ENCODE results near the gene SLC5A4. TPM values are rescaled to one million over a fixed set of nuclear protein-coding genes. Genes with fewer than 3 reads are reported as not detected.

Gene SLC5A4
- total RNA-seq, 1 experiment from 2014 or later, result not detected

GRCh38 chr22:32255726-32256125 is 579 bp upstream of the SLC5A4 start:
- H3K9me3 ChIP-seq (ENCODE audit: control insufficient read depth, insufficient read depth, low read depth, low read length), result no peaks in the 10 kb centered on the region
- no TSS peak for BruUV-seq (replicated peaks)
- no peak overlapping the region for H3K27ac ChIP-seq (ENCODE audit: low read length)
- ChIA-PET POLR2A (no interaction called here), CTCF (no interaction called here)
- intact Hi-C loops (cut with micrococcal nuclease; ENCODE audit: unreplicated experiment), result no loop called here
- ATAC-seq (no peak), DNase-seq (ENCODE audit: low read depth, low spot score) (no peak)
- in situ Hi-C loops (cut with HindIII; ENCODE audit: low pct_unique_long_range_greater_than_20kb, low sequenced_read_pairs), result no loop called here
- no peaks in the 10 kb centered on the region for H3K36me3 ChIP-seq (ENCODE audit: control insufficient read depth, insufficient read depth, low read length)
- H3K27me3 ChIP-seq (ENCODE audit: control insufficient read depth, insufficient read depth, low read length), result no peaks in the 10 kb centered on the region
- no peak overlapping the region for H3K4me3 ChIP-seq (ENCODE audit: low read depth in 2 of 2, low read length in 2 of 2)
- no peaks in the 10 kb centered on the region for H3K4me1 ChIP-seq (ENCODE audit: control insufficient read depth, insufficient read depth, low read length)
- TF ChIP-seq TCF7L2 (IDR thresholded peaks at IDR 0.05; ENCODE audit: low read depth, low read length) (no peak), REST (IDR thresholded peaks at IDR 0.05; ENCODE audit: insufficient read depth in 1 of 2, low read depth in 2 of 2, low read length in 1 of 2) (no peak), SIN3A (IDR thresholded peaks at IDR 0.05; ENCODE audit: borderline replicate concordance, insufficient read depth, low read depth, low read length) (no peak), CTCF (IDR thresholded peaks at IDR 0.05) (no peak), POLR2AphosphoS5 (IDR thresholded peaks at IDR 0.05; ENCODE audit: low read depth, low read length) (no peak)

GRCh38 chr22:32249231-32249630 is 5.9 kb downstream of the SLC5A4 start:
- no peak for ATAC-seq
- ChIA-PET POLR2A (no interaction called here), CTCF (no interaction called here)
- no peaks in the 10 kb centered on the region for H3K27me3 ChIP-seq (ENCODE audit: control insufficient read depth, insufficient read depth, low read length)
- H3K27ac ChIP-seq (ENCODE audit: low read length), result no peak overlapping the region
- no peaks in the 10 kb centered on the region for H3K36me3 ChIP-seq (ENCODE audit: control insufficient read depth, insufficient read depth, low read length)
- intact Hi-C loops (cut with micrococcal nuclease; ENCODE audit: unreplicated experiment) (no loop called here), in situ Hi-C loops (cut with HindIII; ENCODE audit: low pct_unique_long_range_greater_than_20kb, low sequenced_read_pairs) (no loop called here)
- no peaks in the 10 kb centered on the region for H3K9me3 ChIP-seq (ENCODE audit: control insufficient read depth, insufficient read depth, low read depth, low read length)
- no peak for DNase-seq (ENCODE audit: low read depth, low spot score)
- TF ChIP-seq TCF7L2 (IDR thresholded peaks at IDR 0.05; ENCODE audit: low read depth, low read length), result no peak
- TF ChIP-seq REST (IDR thresholded peaks at IDR 0.05; ENCODE audit: insufficient read depth in 1 of 2, low read depth in 2 of 2, low read length in 1 of 2), result no peak
- no peak for TF ChIP-seq SIN3A (IDR thresholded peaks at IDR 0.05; ENCODE audit: borderline replicate concordance, insufficient read depth, low read depth, low read length)
- no peak for TF ChIP-seq CTCF (IDR thresholded peaks at IDR 0.05)
- no peak for TF ChIP-seq POLR2AphosphoS5 (IDR thresholded peaks at IDR 0.05; ENCODE audit: low read depth, low read length)
- BruUV-seq (replicated peaks), result no TSS peak
- no peak overlapping the region for H3K4me3 ChIP-seq (ENCODE audit: low read depth in 2 of 2, low read length in 2 of 2)
- H3K4me1 ChIP-seq (ENCODE audit: control insufficient read depth, insufficient read depth, low read length), result no peaks in the 10 kb centered on the region; the same call in 1 of the 2 replicates
